ENCODE results near the gene DNAJB14. TPM values are rescaled to one million over a fixed set of nuclear protein-coding genes. Genes with fewer than 3 reads are reported as not detected.
A peak's percentile ranks its signal among the peaks of the same experiment; 100 is the strongest.

DNAJB14 gene
- total RNA-seq, 2 experiments from 2014 or later: 33.3 to 34.1 TPM

DNA sequence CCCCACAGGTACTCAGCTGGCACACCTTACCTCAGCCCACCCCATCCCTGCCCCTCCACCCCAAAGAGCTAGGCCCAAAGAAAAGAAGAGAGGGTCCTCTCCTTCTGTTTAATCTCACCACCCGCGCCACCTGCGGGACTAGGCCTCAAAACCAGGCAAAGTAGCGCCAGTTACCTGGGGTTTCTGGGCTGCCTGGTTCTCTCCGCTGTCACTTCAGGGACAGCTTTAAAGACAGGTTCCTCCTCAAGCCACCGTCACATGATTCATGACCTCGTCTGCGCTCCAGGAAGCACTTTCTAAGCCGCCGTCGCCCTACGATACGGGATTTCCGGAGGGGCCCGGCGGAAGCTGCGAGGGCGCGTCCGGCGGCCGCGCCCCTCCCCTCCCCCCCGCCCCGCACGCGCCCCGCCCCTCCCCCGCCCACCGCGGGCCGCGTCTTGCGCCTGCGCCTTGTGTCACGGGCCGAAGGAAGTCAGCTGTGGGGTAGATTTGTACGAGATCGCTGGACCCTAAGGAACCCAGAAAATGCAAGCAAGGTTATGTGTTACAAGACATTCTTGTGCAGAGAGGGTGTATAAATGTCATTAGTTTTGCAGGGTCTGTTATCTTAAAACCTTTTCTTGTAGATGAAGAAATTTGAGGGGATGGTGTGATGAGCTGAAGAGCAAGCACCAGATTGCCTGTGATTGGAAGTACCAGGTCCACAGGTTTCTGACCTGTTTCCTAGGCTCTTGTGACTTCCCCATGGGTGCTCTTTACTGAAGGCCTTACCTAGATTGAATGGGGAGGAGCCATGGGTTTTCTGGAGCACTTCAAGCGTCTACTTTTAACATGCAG lies 52.0 kb downstream of the DNAJB14 start, which contains the start of gene LAMTOR3:
TSS of gene LAMTOR3 (minus strand) at position 267 of the 837 bp plus-strand sequence. CDS start 464 bp downstream, outside the sequence.
- Mint-ChIP-seq H3K4me3 (peak within 1 kb of the TSS; percentile 97), H3K27me3 (no peaks in the 10 kb centered on the region), H3K9me3 (no peaks in the 10 kb centered on the region), H3K4me1 (peaks cover 25% of the 10 kb centered on the region), H3K36me3 (peaks cover 11% of the 10 kb centered on the region), H3K27ac (peak within 1 kb of the TSS; percentile 90)
- peak; percentile 88 for DNase-seq

GRCh38 chr4:99893839-99894160 lies 52.6 kb downstream of the DNAJB14 start:
- H3K4me1 Mint-ChIP-seq: peaks cover 27% of the 10 kb centered on the region
- H3K27ac Mint-ChIP-seq: peak overlapping the region; percentile 89
- no peaks in the 10 kb centered on the region for H3K27me3 Mint-ChIP-seq
- DNase-seq: no peak
- peak overlapping the region; percentile 97 for H3K4me3 Mint-ChIP-seq
- peaks cover 11% of the 10 kb centered on the region for H3K36me3 Mint-ChIP-seq
- no peaks in the 10 kb centered on the region for H3K9me3 Mint-ChIP-seq

- DNase-seq: no peak
- Mint-ChIP-seq H3K27ac (peak overlapping the region; percentile 89), H3K36me3 (peaks cover 13% of the 10 kb centered on the region), H3K27me3 (no peaks in the 10 kb centered on the region), H3K4me3 (peak overlapping the region; percentile 97), H3K4me1 (peaks cover 27% of the 10 kb centered on the region), H3K9me3 (no peaks in the 10 kb centered on the region)
These were observed 53.4 kb downstream of the DNAJB14 start for GRCh38 chr4:99893029-99893428.

- Mint-ChIP-seq H3K36me3 (peaks cover 13% of the 10 kb centered on the region), H3K27ac (no peak overlapping the region), H3K4me3 (peak overlapping the region; percentile 6), H3K9me3 (no peaks in the 10 kb centered on the region), H3K27me3 (no peaks in the 10 kb centered on the region), H3K4me1 (peaks cover 30% of the 10 kb centered on the region)
- DNase-seq: no peak
These were observed 55.1 kb downstream of the DNAJB14 start for GRCh38 chr4:99891351-99891750.

DNA sequence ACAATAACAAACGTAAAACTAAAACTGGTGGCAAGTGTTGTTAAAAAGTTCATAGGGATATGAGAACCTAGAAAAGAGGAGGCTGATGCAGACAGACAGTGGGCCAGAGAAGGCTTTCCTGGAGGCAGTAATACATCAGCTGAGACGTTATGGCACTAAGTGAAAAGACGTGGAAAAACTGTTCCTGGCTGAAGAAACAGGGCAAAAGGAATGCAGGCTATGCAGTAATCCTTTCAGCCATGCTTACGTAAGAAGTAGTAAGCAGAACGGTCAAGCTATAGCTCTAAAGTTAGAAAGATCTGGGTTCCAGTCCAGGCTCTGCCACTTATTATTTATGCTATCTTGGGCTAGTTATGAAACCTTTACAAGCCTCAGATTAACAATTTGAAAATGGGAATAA lies 58.6 kb downstream of the DNAJB14 start:
- no peaks in the 10 kb centered on the region for H3K9me3 Mint-ChIP-seq
- H3K27me3 Mint-ChIP-seq: no peaks in the 10 kb centered on the region
- no peak for DNase-seq
- no peak overlapping the region for H3K27ac Mint-ChIP-seq
- peaks cover 20% of the 10 kb centered on the region for H3K4me1 Mint-ChIP-seq
- no peak overlapping the region for H3K4me3 Mint-ChIP-seq
- peaks cover 4% of the 10 kb centered on the region for H3K36me3 Mint-ChIP-seq

DNA sequence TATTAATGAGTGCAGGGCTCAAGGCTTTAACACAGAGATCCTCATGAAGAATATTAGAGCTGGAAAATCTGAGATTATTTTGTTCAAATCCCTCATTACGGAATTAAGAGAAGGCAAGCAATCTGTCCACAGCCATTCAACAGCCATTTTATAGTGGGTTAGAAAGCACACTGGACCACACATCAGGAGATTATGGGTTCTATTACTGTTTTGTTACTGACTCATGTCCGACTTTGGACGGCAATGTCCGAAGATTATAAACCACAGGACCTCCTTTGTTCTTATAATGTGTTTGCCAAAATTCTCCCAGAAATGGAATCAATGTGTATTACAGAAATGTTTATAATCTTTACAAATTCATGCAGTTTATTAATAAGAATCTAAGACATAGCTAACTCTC lies 60.3 kb downstream of the DNAJB14 start:
- no peak for DNase-seq
- H3K27me3 Mint-ChIP-seq: no peaks in the 10 kb centered on the region
- H3K27ac Mint-ChIP-seq: no peak overlapping the region
- peaks cover 4% of the 10 kb centered on the region for H3K36me3 Mint-ChIP-seq
- no peaks in the 10 kb centered on the region for H3K9me3 Mint-ChIP-seq
- peaks cover 11% of the 10 kb centered on the region for H3K4me1 Mint-ChIP-seq
- no peak overlapping the region for H3K4me3 Mint-ChIP-seq

GRCh38 chr4:99885687-99886086 lies 60.7 kb downstream of the DNAJB14 start:
- no peak for DNase-seq
- Mint-ChIP-seq H3K27me3 (no peaks in the 10 kb centered on the region), H3K4me3 (no peak overlapping the region), H3K27ac (no peak overlapping the region), H3K9me3 (no peaks in the 10 kb centered on the region), H3K4me1 (peaks cover 6% of the 10 kb centered on the region), H3K36me3 (peaks cover 2% of the 10 kb centered on the region)

- H3K9me3 Mint-ChIP-seq: no peaks in the 10 kb centered on the region
- H3K27ac Mint-ChIP-seq: no peak overlapping the region
- H3K4me3 Mint-ChIP-seq: no peak overlapping the region
- no peaks in the 10 kb centered on the region for H3K27me3 Mint-ChIP-seq
- peaks cover 6% of the 10 kb centered on the region for H3K4me1 Mint-ChIP-seq
- peaks cover 2% of the 10 kb centered on the region for H3K36me3 Mint-ChIP-seq
- DNase-seq: no peak
These were observed 61.3 kb downstream of the DNAJB14 start for GRCh38 chr4:99885063-99885664.

GRCh38 chr4:99879458-99879857 lies 67.0 kb downstream of the DNAJB14 start:
- H3K4me1 Mint-ChIP-seq: no peaks in the 10 kb centered on the region
- H3K36me3 Mint-ChIP-seq: peaks cover 4% of the 10 kb centered on the region
- no peak overlapping the region for H3K27ac Mint-ChIP-seq
- H3K4me3 Mint-ChIP-seq: no peak overlapping the region
- H3K9me3 Mint-ChIP-seq: no peaks in the 10 kb centered on the region
- H3K27me3 Mint-ChIP-seq: no peaks in the 10 kb centered on the region
- no peak for DNase-seq

DNA sequence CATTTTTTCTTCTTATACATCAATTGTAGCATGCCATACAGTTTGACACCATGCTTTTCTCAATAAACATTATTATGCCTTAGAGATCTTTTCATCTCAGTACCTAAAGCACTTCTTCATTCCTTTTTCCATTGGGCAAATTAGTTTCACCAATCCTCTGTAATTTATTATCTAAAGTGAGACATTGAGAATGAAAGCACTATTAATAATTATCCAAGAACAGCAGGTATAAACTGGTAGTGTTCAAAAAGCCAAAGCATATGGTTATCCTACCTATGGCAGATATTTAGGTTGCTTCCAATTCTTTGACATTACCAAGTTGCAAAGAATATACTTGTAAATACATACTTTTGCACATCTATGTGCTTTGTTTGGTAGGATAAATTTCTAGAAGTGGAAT lies 67.8 kb downstream of the DNAJB14 start:
- Mint-ChIP-seq H3K36me3 (peaks cover 9% of the 10 kb centered on the region), H3K4me1 (no peaks in the 10 kb centered on the region), H3K27ac (no peak overlapping the region), H3K27me3 (no peaks in the 10 kb centered on the region), H3K9me3 (no peaks in the 10 kb centered on the region), H3K4me3 (no peak overlapping the region)
- no peak for DNase-seq

- Mint-ChIP-seq H3K36me3 (peaks cover 13% of the 10 kb centered on the region), H3K27me3 (no peaks in the 10 kb centered on the region), H3K9me3 (no peaks in the 10 kb centered on the region), H3K4me3 (no peak overlapping the region), H3K27ac (no peak overlapping the region), H3K4me1 (no peaks in the 10 kb centered on the region)
- DNase-seq: no peak
These were observed 69.5 kb downstream of the DNAJB14 start for GRCh38 chr4:99876946-99877345.

- Mint-ChIP-seq H3K27me3 (no peaks in the 10 kb centered on the region), H3K4me1 (no peaks in the 10 kb centered on the region), H3K4me3 (no peak overlapping the region), H3K36me3 (peaks cover 19% of the 10 kb centered on the region), H3K27ac (no peak overlapping the region), H3K9me3 (no peaks in the 10 kb centered on the region)
- no peak for DNase-seq
These were observed 71.3 kb downstream of the DNAJB14 start for GRCh38 chr4:99875071-99875470.

GRCh38 chr4:99872570-99872969 lies 73.8 kb downstream of the DNAJB14 start:
- Mint-ChIP-seq H3K9me3 (no peaks in the 10 kb centered on the region), H3K36me3 (peaks cover 24% of the 10 kb centered on the region), H3K27me3 (no peaks in the 10 kb centered on the region), H3K4me3 (no peak overlapping the region), H3K4me1 (peaks cover 6% of the 10 kb centered on the region), H3K27ac (no peak overlapping the region)
- DNase-seq: no peak

- DNase-seq: no peak
- H3K4me3 Mint-ChIP-seq: no peak overlapping the region
- peaks cover 30% of the 10 kb centered on the region for H3K36me3 Mint-ChIP-seq
- H3K9me3 Mint-ChIP-seq: no peaks in the 10 kb centered on the region
- peaks cover 8% of the 10 kb centered on the region for H3K4me1 Mint-ChIP-seq
- no peaks in the 10 kb centered on the region for H3K27me3 Mint-ChIP-seq
- peak overlapping the region; percentile 55 for H3K27ac Mint-ChIP-seq
These were observed 78.3 kb downstream of the DNAJB14 start for GRCh38 chr4:99868126-99868596.

DNA sequence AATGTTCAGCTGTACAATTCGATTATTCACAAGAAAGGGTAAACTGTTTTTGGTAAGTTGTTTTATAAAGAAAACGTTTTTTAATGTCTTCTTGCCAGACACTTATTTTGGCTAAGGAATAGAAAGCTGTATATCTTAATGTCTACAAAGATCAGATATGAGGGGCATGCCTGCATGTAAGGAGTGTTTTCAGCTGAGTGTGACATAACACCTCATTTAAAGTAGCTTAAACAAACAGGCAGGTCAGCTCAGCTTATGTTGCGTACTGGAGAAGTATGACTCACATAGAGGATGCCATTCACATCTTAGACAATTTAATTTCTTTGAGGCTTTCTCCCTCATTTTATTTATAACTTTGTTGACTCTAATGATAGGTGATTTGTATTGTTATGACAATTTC lies 82.6 kb downstream of the DNAJB14 start:
- H3K27ac Mint-ChIP-seq: no peak overlapping the region
- peaks cover 19% of the 10 kb centered on the region for H3K4me1 Mint-ChIP-seq
- H3K36me3 Mint-ChIP-seq: peaks cover 30% of the 10 kb centered on the region

More for the DNA sequence above, 82.6 kb downstream of the DNAJB14 start:
- Mint-ChIP-seq H3K9me3 (no peaks in the 10 kb centered on the region), H3K27me3 (no peaks in the 10 kb centered on the region), H3K4me3 (no peak overlapping the region)
- DNase-seq: no peak
